GM15510 (cell line): ENCODE data around the gene ERFE.

ENCODE experiments used
- POLR2A ChIP-seq: IDR thresholded peaks from 3 replicates; pipeline ENCODE4 v1.6.1; 2011; ENCODE audit warnings: borderline replicate concordance; ENCODE audit not compliant: insufficient read length; ENCODE audit errors: extremely low read depth

The ERFE gene

GRCh38 chr2:238143239-238143951 is 15.4 kb upstream of the ERFE start:
- TF ChIP-seq POLR2A = no peak

GRCh38 chr2:238144262-238144661 is 14.5 kb upstream of the ERFE start:
- TF ChIP-seq POLR2A = no peak

- no peak for TF ChIP-seq POLR2A
Measured at GRCh38 chr2:238145046-238145445, 13.7 kb upstream of the ERFE start.

GRCh38 chr2:238145851-238146250 is 12.9 kb upstream of the ERFE start:
- TF ChIP-seq POLR2A = no peak

GRCh38 chr2:238146884-238147544 is 11.8 kb upstream of the ERFE start:
- no peak for TF ChIP-seq POLR2A

GRCh38 chr2:238148981-238149380 is 9.8 kb upstream of the ERFE start:
- no peak for TF ChIP-seq POLR2A

- TF ChIP-seq POLR2A = no peak
Measured at GRCh38 chr2:238149841-238150572, 8.8 kb upstream of the ERFE start.

GRCh38 chr2:238150686-238151085 is 8.1 kb upstream of the ERFE start:
- TF ChIP-seq POLR2A = no peak

GRCh38 chr2:238151205-238151604 is 7.6 kb upstream of the ERFE start:
- no peak for TF ChIP-seq POLR2A

- no peak for TF ChIP-seq POLR2A
Measured at GRCh38 chr2:238151628-238152235, 7.0 kb upstream of the ERFE start.

GRCh38 chr2:238152771-238153688 is 5.7 kb upstream of the ERFE start:
- TF ChIP-seq POLR2A = no peak

- no peak for TF ChIP-seq POLR2A
Measured at GRCh38 chr2:238154570-238154969, 4.2 kb upstream of the ERFE start.

- TF ChIP-seq POLR2A = no peak
Measured at GRCh38 chr2:238155051-238155760, 3.6 kb upstream of the ERFE start.

- no peak for TF ChIP-seq POLR2A
Measured at GRCh38 chr2:238155761-238156694, 2.7 kb upstream of the ERFE start.
